ENCODE results near the gene DLX5.

The DLX5 gene

GRCh38 chr7:97024209-97025129 lies at the start of gene DLX5:
Gene DLX5, minus strand, starts transcription at chr7:97024831. Its CDS starts 208 bp downstream, at chr7:97024623.
- in situ Hi-C loops (cut with HindIII; ENCODE audit: low sequenced_read_pairs): no loop called here

GRCh38 chr7:97072025-97072424 lies 47.4 kb upstream of the DLX5 start:
- in situ Hi-C loops (cut with HindIII; ENCODE audit: low sequenced_read_pairs): loop anchor here (25.0 kb wide), 1 partner anchor 1160 kb away; no protein-coding TSS in a partner anchor

GRCh38 chr7:97064972-97065587 lies 40.4 kb upstream of the DLX5 start:
- in situ Hi-C loops (cut with HindIII; ENCODE audit: low sequenced_read_pairs): loop anchor here (25.0 kb wide), 1 partner anchor 1153 kb away; no protein-coding TSS in a partner anchor

GRCh38 chr7:97064020-97064419 lies 39.4 kb upstream of the DLX5 start:
- in situ Hi-C loops (cut with HindIII; ENCODE audit: low sequenced_read_pairs): loop anchor here (25.0 kb wide), 1 partner anchor 1152 kb away; no protein-coding TSS in a partner anchor

- in situ Hi-C loops (cut with HindIII; ENCODE audit: low sequenced_read_pairs): no loop called here
These were observed 18.6 kb upstream of the DLX5 start for GRCh38 chr7:97043281-97043680.

- in situ Hi-C loops (cut with HindIII; ENCODE audit: low sequenced_read_pairs): loop anchor here (10.0 kb wide), 1 partner anchor 955 kb away; no protein-coding TSS in a partner anchor
These were observed 14.9 kb upstream of the DLX5 start for GRCh38 chr7:97039374-97040065.

GRCh38 chr7:97034213-97034852 lies 9.7 kb upstream of the DLX5 start:
- in situ Hi-C loops (cut with HindIII; ENCODE audit: low sequenced_read_pairs): loop anchor here (10.0 kb wide), 1 partner anchor 950 kb away; no protein-coding TSS in a partner anchor

- in situ Hi-C loops (cut with HindIII; ENCODE audit: low sequenced_read_pairs): no loop called here
These were observed 3.0 kb upstream of the DLX5 start for GRCh38 chr7:97027427-97028234.

GRCh38 chr7:97026715-97027426 lies 2.2 kb upstream of the DLX5 start:
- in situ Hi-C loops (cut with HindIII; ENCODE audit: low sequenced_read_pairs): no loop called here

GRCh38 chr7:97025983-97026714 lies 1.5 kb upstream of the DLX5 start:
- in situ Hi-C loops (cut with HindIII; ENCODE audit: low sequenced_read_pairs): no loop called here

- in situ Hi-C loops (cut with HindIII; ENCODE audit: low sequenced_read_pairs): no loop called here
These were observed 484 bp upstream of the DLX5 start for GRCh38 chr7:97025130-97025499.

GRCh38 chr7:97022491-97023306 lies 1.9 kb downstream of the DLX5 start:
- in situ Hi-C loops (cut with HindIII; ENCODE audit: low sequenced_read_pairs): no loop called here

- in situ Hi-C loops (cut with HindIII; ENCODE audit: low sequenced_read_pairs): no loop called here
These were observed 2.7 kb downstream of the DLX5 start for GRCh38 chr7:97021747-97022490.

GRCh38 chr7:97020996-97021746 lies 3.5 kb downstream of the DLX5 start:
- in situ Hi-C loops (cut with HindIII; ENCODE audit: low sequenced_read_pairs): no loop called here

GRCh38 chr7:97020601-97020995 lies 4.0 kb downstream of the DLX5 start:
- in situ Hi-C loops (cut with HindIII; ENCODE audit: low sequenced_read_pairs): no loop called here

GRCh38 chr7:97019710-97020225 lies 4.9 kb downstream of the DLX5 start:
- in situ Hi-C loops (cut with HindIII; ENCODE audit: low sequenced_read_pairs): no loop called here

Measured in endothelial cell of hepatic sinusoid (primary cell).